ENCODE measurements around the gene SLC6A20. TPM values are rescaled to one million over a fixed set of nuclear protein-coding genes. Genes with fewer than 3 reads are reported as not detected.

The SLC6A20 gene
- total and polyA plus RNA-seq, 12 donors = 0.06 to 0.09 TPM; not detected in 10

- H3K36me3 ChIP-seq = no peaks in the 10 kb centered on the region
- WGBS, 2 donors = 94 to 96% methylated on average over 5 of the region's 5 CpGs
- no peak for TF ChIP-seq CTCF (IDR thresholded peaks at IDR 0.05)
- peaks cover 0 to 16% (median 9%) of the 10 kb centered on the region in 9 donors for H3K4me1 ChIP-seq
- H3K4me3 ChIP-seq = no peak overlapping the region
- DNase-seq (no peak), ATAC-seq (no peak)
- peaks cover 3 to 59% (median 43%) of the 10 kb centered on the region in 7 donors for H3K27me3 ChIP-seq
- peaks cover 0 to 12% (median 7%) of the 10 kb centered on the region in 11 donors for H3K9me3 ChIP-seq
- intact Hi-C loops (cut with DNase I) = no loop called here
- H3K27ac ChIP-seq = no peak overlapping the region
Measured at GRCh38 chr3:45794177-45794560, 2.2 kb downstream of the SLC6A20 start.

- DNase-seq (no peak), ATAC-seq (no peak)
- H3K36me3 ChIP-seq = no peaks in the 10 kb centered on the region
- H3K4me1 ChIP-seq = peaks cover 0 to 16% (median 9%) of the 10 kb centered on the region in 9 donors
- intact Hi-C loops (cut with DNase I) = no loop called here
- no peak overlapping the region for H3K27ac ChIP-seq
- WGBS, 2 donors = 56% methylated on average over 9 of the region's 9 CpGs
- peaks cover 3 to 53% (median 40%) of the 10 kb centered on the region in 7 donors for H3K27me3 ChIP-seq
- no peak overlapping the region for H3K4me3 ChIP-seq
- no peak for TF ChIP-seq CTCF (IDR thresholded peaks at IDR 0.05)
- peaks cover 0 to 17% (median 8%) of the 10 kb centered on the region in 11 donors for H3K9me3 ChIP-seq
Measured at GRCh38 chr3:45793482-45794176, 2.7 kb downstream of the SLC6A20 start.

- 90 to 95% methylated on average over 7 of the region's 7 CpGs for WGBS, 2 donors
- ATAC-seq (no peak), DNase-seq (no peak)
- TF ChIP-seq CTCF (IDR thresholded peaks at IDR 0.05) = no peak
- Histone ChIP-seq H3K27me3 (peaks cover 3 to 43% (median 35%) of the 10 kb centered on the region in 7 donors), H3K36me3 (no peaks in the 10 kb centered on the region), H3K27ac (no peak overlapping the region), H3K9me3 (peaks cover 0 to 26% (median 9%) of the 10 kb centered on the region in 11 donors), H3K4me1 (peaks cover 0 to 16% (median 9%) of the 10 kb centered on the region in 9 donors), H3K4me3 (no peak overlapping the region)
- intact Hi-C loops (cut with DNase I) = no loop called here
Measured at GRCh38 chr3:45792516-45793172, 3.7 kb downstream of the SLC6A20 start.

- Histone ChIP-seq H3K4me1 (peaks cover 0 to 16% (median 9%) of the 10 kb centered on the region in 9 donors), H3K4me3 (no peak overlapping the region), H3K27ac (no peak overlapping the region), H3K9me3 (peaks cover 0 to 27% (median 9%) of the 10 kb centered on the region in 11 donors), H3K36me3 (no peaks in the 10 kb centered on the region), H3K27me3 (peaks cover 3 to 37% (median 29%) of the 10 kb centered on the region in 7 donors)
- no peak for ATAC-seq
- WGBS, 2 donors = 93 to 100% methylated on average over 2 of the region's 2 CpGs
- no peak for DNase-seq
- no peak for TF ChIP-seq CTCF (IDR thresholded peaks at IDR 0.05)
- intact Hi-C loops (cut with DNase I) = no loop called here
Measured at GRCh38 chr3:45792036-45792435, 4.3 kb downstream of the SLC6A20 start.
